OCI-M2 (cell line): ENCODE measurements around the gene SMIM24.
"Not testable (repeated sequence)": the region's sequence is repeated elsewhere in the genome, so short reads cannot be mapped to it uniquely, and the experiment has no call there.

Experiments used
- DNase-seq: peaks from one replicate; lab custom pipeline; 2025; ENCODE audit not compliant: unreplicated experiment; lab: John Stamatoyannopoulos, UW

SMIM24 gene

GRCh38 chr19:3457528-3458228 lies 22.6 kb downstream of the SMIM24 start:
- DNase-seq: no peak

- no peak for DNase-seq
Observed at GRCh38 chr19:3456925-3457527, 23.3 kb downstream of the SMIM24 start.

- DNase-seq: no peak
Observed at GRCh38 chr19:3455960-3456601, 24.2 kb downstream of the SMIM24 start.

- no peak for DNase-seq
Observed at GRCh38 chr19:3455393-3455955, 24.9 kb downstream of the SMIM24 start.

GRCh38 chr19:3454656-3455392 lies 25.5 kb downstream of the SMIM24 start:
- DNase-seq: no peak

- no peak for DNase-seq
Observed at GRCh38 chr19:3453840-3454239, 26.5 kb downstream of the SMIM24 start.

GRCh38 chr19:3452942-3453214 lies 27.4 kb downstream of the SMIM24 start:
- DNase-seq: not testable (repeated sequence)

- no peak for DNase-seq
Observed at GRCh38 chr19:3452171-3452941, 28.0 kb downstream of the SMIM24 start.

- DNase-seq: no peak
Observed at GRCh38 chr19:3451451-3451866, 28.9 kb downstream of the SMIM24 start.

GRCh38 chr19:3450796-3451411 lies 29.4 kb downstream of the SMIM24 start:
- DNase-seq: no peak

- no peak for DNase-seq
Observed at GRCh38 chr19:3448616-3449334, 31.6 kb downstream of the SMIM24 start.

- not testable (repeated sequence) for DNase-seq
Observed at GRCh38 chr19:3446657-3447056, 33.7 kb downstream of the SMIM24 start.

- no peak for DNase-seq
Observed at GRCh38 chr19:3444695-3445234, 35.6 kb downstream of the SMIM24 start.

GRCh38 chr19:3443840-3444694 lies 36.3 kb downstream of the SMIM24 start:
- no peak for DNase-seq

GRCh38 chr19:3442487-3443071 lies 37.7 kb downstream of the SMIM24 start:
- no peak for DNase-seq

- no peak for DNase-seq
Observed at GRCh38 chr19:3441986-3442329, 38.4 kb downstream of the SMIM24 start.

GRCh38 chr19:3441089-3441985 lies 39.0 kb downstream of the SMIM24 start:
- DNase-seq: no peak
